ENCODE measurements around the gene FCRL2. TPM values are rescaled to one million over a fixed set of nuclear protein-coding genes. Genes with fewer than 3 reads are reported as not detected.

FCRL2 gene
- total and polyA plus RNA-seq, 2 experiments from 2014 or later = not detected

DNA sequence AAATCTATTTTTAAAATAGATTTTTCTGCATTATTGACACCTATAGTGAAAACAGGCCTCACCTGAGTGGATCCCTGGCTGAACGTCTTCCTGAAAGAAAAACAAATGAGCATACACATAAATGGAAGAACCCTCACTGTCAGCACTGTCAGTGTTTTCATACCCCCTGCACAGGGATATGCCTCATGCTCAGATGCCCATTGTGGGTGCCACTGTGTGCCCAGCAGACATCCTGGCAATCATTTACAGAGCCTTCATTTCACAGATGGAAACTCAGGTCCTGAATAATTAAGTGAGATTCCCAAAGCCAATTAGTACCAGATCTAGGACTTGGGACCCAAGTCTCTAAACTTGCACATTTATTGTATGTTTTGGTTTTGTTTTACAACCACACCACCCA, 23.1 kb upstream of the FCRL2 start (continued):
- no peak for TF ChIP-seq ZNF462 (CRISPR knock-in tag; IDR thresholded peaks at IDR 0.05)
- TF ChIP-seq ZNF114 (CRISPR knock-in tag; IDR thresholded peaks at IDR 0.05) = no peak
- no peak for TF ChIP-seq POLR2AphosphoS5 (IDR thresholded peaks at IDR 0.05; ENCODE audit: low read depth)
- TF ChIP-seq CTCF (conservative IDR thresholded peaks at IDR 0.05; ENCODE audit: low read depth in 2 of 2) = no peak
- no peak for TF ChIP-seq EZH2 (IDR thresholded peaks at IDR 0.05; ENCODE audit: low read depth, unreplicated experiment)
- no peak for TF ChIP-seq REST (IDR thresholded peaks at IDR 0.05; ENCODE audit: unreplicated experiment)
- no peak for TF ChIP-seq EZH2phosphoT487 (IDR thresholded peaks at IDR 0.05; ENCODE audit: unreplicated experiment)
- no peak for TF ChIP-seq CREB1 (CRISPR knock-in tag; IDR thresholded peaks at IDR 0.05; ENCODE audit: low read depth)

All from GM23338 (cell line).